Right atrium auricular region (tissue), 2 donors: ENCODE measurements around the gene UCHL3. TPM values are rescaled to one million over a fixed set of nuclear protein-coding genes. Genes with fewer than 3 reads are reported as not detected.

Source experiments
- DNase-seq: peaks from one replicate; pipeline ENCODE4 v3.0.0-alpha.2; 2019; ENCODE audit warnings: low spot score
- H3K27ac ChIP-seq, 2 donors: fragments of 200-600 bp; sonication (generic); 1 replicate in 1 of 2; 2 replicates in 1 of 2; pipeline ENCODE4 v1.5.1; 2016 to 2019
- H3K27me3 ChIP-seq, 2 donors: fragments of 200-600 bp; sonication (generic); one replicate each; pipeline versions ENCODE4 v1.5.1 to v1.6.0; 2017 to 2019
- H3K36me3 ChIP-seq: fragments of 200-600 bp; sonication (generic); one replicate; pipeline ENCODE4 v1.5.1; 2016
- H3K4me1 ChIP-seq, 2 donors: fragments of 200-600 bp; sonication (generic); one replicate each; pipeline versions ENCODE4 v1.5.1 to v1.6.0; 2017 to 2019
- H3K4me3 ChIP-seq, 2 donors: fragments of 200-600 bp; sonication (generic); 1 replicate in 1 of 2; 2 replicates in 1 of 2; pipeline ENCODE4 v1.5.1; 2017 to 2019; ENCODE audit warnings: mild to moderate bottlenecking in 1 of 2, moderate library complexity in 1 of 2
- H3K9me3 ChIP-seq, 2 donors: fragments of 200-600 bp; sonication (generic); one replicate each; pipeline ENCODE4 v1.5.1; 2019
- total RNA-seq, 2 donors: library from RNA; depleted of rRNA; stranded (reverse); fragments of >200 nt; gene quantifications; one replicate each; pipeline ENCODE4 v1.1.0, GENCODE V29; 2016
- TF ChIP-seq, protein P1 (sequence below), 2 donors: fragments of 200-600 bp; sonication (generic); IDR thresholded peaks; one replicate each; pipeline ENCODE4 v1.5.1; 2019; ENCODE audit warnings: antibody characterized with exemption in 2 of 2

Gene UCHL3
- total RNA-seq, 2 donors from 2014 or later, result 17.2 to 17.7 TPM

DNA sequence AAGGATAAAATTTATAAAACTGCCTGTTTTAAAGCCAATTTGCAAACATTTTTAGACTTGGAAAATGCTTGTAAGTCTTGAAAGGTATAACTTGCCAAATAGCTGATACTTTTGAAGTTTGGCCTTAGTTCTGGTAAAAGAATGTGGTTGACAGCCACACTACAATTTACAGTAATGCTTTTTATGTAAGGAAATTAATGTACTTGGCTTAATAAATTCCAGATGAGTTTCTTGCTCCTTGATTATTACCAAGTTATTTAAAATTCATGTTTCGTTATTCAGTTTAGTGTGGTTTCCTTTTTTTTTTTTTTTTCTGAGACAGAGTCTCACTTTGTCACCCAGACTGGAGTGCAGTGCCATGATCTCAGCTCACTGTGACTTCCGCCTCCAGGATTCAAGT lies 101.4 kb downstream of the UCHL3 start:
- H3K27me3 ChIP-seq, result no peaks in the 10 kb centered on the region
- TF ChIP-seq, protein P1, sequence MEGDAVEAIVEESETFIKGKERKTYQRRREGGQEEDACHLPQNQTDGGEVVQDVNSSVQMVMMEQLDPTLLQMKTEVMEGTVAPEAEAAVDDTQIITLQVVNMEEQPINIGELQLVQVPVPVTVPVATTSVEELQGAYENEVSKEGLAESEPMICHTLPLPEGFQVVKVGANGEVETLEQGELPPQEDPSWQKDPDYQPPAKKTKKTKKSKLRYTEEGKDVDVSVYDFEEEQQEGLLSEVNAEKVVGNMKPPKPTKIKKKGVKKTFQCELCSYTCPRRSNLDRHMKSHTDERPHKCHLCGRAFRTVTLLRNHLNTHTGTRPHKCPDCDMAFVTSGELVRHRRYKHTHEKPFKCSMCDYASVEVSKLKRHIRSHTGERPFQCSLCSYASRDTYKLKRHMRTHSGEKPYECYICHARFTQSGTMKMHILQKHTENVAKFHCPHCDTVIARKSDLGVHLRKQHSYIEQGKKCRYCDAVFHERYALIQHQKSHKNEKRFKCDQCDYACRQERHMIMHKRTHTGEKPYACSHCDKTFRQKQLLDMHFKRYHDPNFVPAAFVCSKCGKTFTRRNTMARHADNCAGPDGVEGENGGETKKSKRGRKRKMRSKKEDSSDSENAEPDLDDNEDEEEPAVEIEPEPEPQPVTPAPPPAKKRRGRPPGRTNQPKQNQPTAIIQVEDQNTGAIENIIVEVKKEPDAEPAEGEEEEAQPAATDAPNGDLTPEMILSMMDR (IDR thresholded peaks at IDR 0.05), result no peak
- H3K4me3 ChIP-seq, result no peak overlapping the region
- no peak overlapping the region for H3K27ac ChIP-seq
- no peak for DNase-seq
- H3K4me1 ChIP-seq, result no peaks in the 10 kb centered on the region
- H3K9me3 ChIP-seq, result no peaks in the 10 kb centered on the region
- H3K36me3 ChIP-seq, result no peaks in the 10 kb centered on the region

DNA sequence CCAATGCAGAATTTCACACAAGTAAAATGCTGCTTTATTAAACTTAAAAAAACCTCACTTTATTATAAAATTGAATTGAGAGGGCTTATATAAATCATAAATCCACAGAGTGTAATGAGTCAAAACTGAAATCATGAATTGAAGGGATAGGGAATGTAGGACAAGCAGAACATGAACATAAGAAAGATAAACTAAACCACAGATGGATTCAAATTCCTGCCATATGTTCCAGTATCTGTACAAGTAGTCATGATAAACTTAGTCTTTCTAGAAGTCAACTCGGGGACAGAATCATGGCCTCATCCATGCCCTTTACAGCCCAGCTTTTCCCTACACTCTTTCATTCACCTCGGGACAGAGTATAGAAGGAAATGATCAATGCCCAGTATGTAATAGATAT lies 103.1 kb downstream of the UCHL3 start:
- TF ChIP-seq, protein P1 (IDR thresholded peaks at IDR 0.05), result no peak
- no peak for DNase-seq

More for the DNA sequence above, 103.1 kb downstream of the UCHL3 start:
- Histone ChIP-seq H3K9me3 (no peaks in the 10 kb centered on the region), H3K27me3 (no peaks in the 10 kb centered on the region), H3K4me1 (no peaks in the 10 kb centered on the region), H3K36me3 (no peaks in the 10 kb centered on the region), H3K4me3 (no peak overlapping the region), H3K27ac (no peak overlapping the region)

Other genes with a start within 250 kb of the UCHL3 start
- 100 to 1,000 TPM in 1 of 2 donors, 10 to 100 TPM in 1; 64.3 to 162 TPM for gene TBC1D4, start 67.6 kb upstream of the UCHL3 start, total RNA-seq
- 10 to 100 TPM; 48.1 to 89.4 TPM for gene COMMD6, start 11.9 kb upstream of the UCHL3 start, total RNA-seq
- gene LMO7, start 86.5 kb downstream of the UCHL3 start, total RNA-seq, result 100 to 1,000 TPM; 319 to 484 TPM